ENCODE measurements around the gene CD300LG.

- TF ChIP-seq ZNF8 (CRISPR knock-in tag; IDR thresholded peaks at IDR 0.05), result no peak
- TF ChIP-seq CSDC2 (CRISPR knock-in tag; IDR thresholded peaks at IDR 0.05), result no peak
These were observed 65.8 kb downstream of the CD300LG start for GRCh38 chr17:43912635-43913304.

Data from SK-N-SH treated with all-trans-retinoic acid at 6 μM for 48 hours (cell line).